A549 treated with AZD2906 at 1 μM for 4 hours (cell line): ENCODE data around the gene HHIPL2. TPM values are rescaled to one million over a fixed set of nuclear protein-coding genes. Genes with fewer than 3 reads are reported as not detected.

Experiments used
- total RNA-seq: library from RNA; stranded (reverse); fragments of 200-300 nt; extraction: Qiagen RNA extraction; gene quantifications from 5 replicates; pipeline ENCODE4 v1.2.3, GENCODE V29; 2022

The HHIPL2 gene
- total RNA-seq: 9.1 to 11.6 TPM (median 9.8 TPM) in 5 replicates

GRCh38 chr1:222547944-222548671 lies at the start of gene HHIPL2:
HHIPL2 (minus strand) TSS chr1:222548104; CDS start chr1:222548044, 60 bp downstream.

GRCh38 chr1:222589462-222590302 lies 41.8 kb upstream of the HHIPL2 start, which contains the start of gene TAF1A:
TAF1A (minus strand) TSS chr1:222589933.

Other genes with a start within 250 kb of the HHIPL2 start
- gene TAF1A, start 41.8 kb upstream of the HHIPL2 start, total RNA-seq: 7.5 to 11.2 TPM (median 8.7 TPM) in 5 replicates
- 18.8 to 24.1 TPM (median 22.3 TPM) in 5 replicates for gene MIA3, start 70.0 kb upstream of the HHIPL2 start, total RNA-seq
- gene AIDA, start 164.4 kb upstream of the HHIPL2 start, total RNA-seq: 60.7 to 69.9 TPM (median 68.4 TPM) in 5 replicates
- gene BROX, start 164.5 kb upstream of the HHIPL2 start, total RNA-seq: 17.8 to 23.9 TPM (median 18.4 TPM) in 5 replicates
- not detected in 5 replicates for gene FAM177B, start 189.1 kb upstream of the HHIPL2 start, total RNA-seq